Measurements from ENCODE around the gene PPP1R1C. TPM values are rescaled to one million over a fixed set of nuclear protein-coding genes. Genes with fewer than 3 reads are reported as not detected.
"Not testable (repeated sequence)": the region's sequence is repeated elsewhere in the genome, so short reads cannot be mapped to it uniquely, and the experiment has no call there.

PPP1R1C gene
- total and polyA plus RNA-seq, 10 donors: 0.24 to 0.48 (median 0.32) TPM; not detected in 5

GRCh38 chr2:182018218-182018617 is 32.6 kb downstream of the PPP1R1C start:
- H3K4me1 ChIP-seq: no peaks in the 10 kb centered on the region
- peaks cover 0 to 34% (median 25%) of the 10 kb centered on the region in 8 donors for H3K9me3 ChIP-seq
- no peaks in the 10 kb centered on the region for H3K36me3 ChIP-seq
- TF ChIP-seq POLR2AphosphoS5 (IDR thresholded peaks at IDR 0.05): no peak
- TF ChIP-seq CTCF (IDR thresholded peaks at IDR 0.05 in 8 of 11, conservative IDR thresholded peaks at IDR 0.05 in 3 of 11): no peak
- TF ChIP-seq POLR2A (IDR thresholded peaks at IDR 0.05): no peak
- H3K27ac ChIP-seq: no peak overlapping the region
- no peak for DNase-seq
- H3K4me3 ChIP-seq: no peak overlapping the region
- H3K27me3 ChIP-seq (replicated peaks in 1 of 7): no peaks in the 10 kb centered on the region
- WGBS, 5 donors: 76 to 92% (median 86%) methylated on average over 1 of the region's 1 CpG
- intact Hi-C loops (cut with DNase I; ENCODE audit: low total_unique reads): no loop called here

GRCh38 chr2:182019731-182020130 is 34.1 kb downstream of the PPP1R1C start:
- H3K27me3 ChIP-seq (replicated peaks in 1 of 7): no peaks in the 10 kb centered on the region
- H3K4me1 ChIP-seq: no peaks in the 10 kb centered on the region
- WGBS, 5 donors: 62 to 82% (median 73%) methylated on average over 2 of the region's 2 CpGs
- no peak overlapping the region for H3K4me3 ChIP-seq
- H3K27ac ChIP-seq: no peak overlapping the region
- intact Hi-C loops (cut with DNase I; ENCODE audit: low total_unique reads): no loop called here
- no peaks in the 10 kb centered on the region for H3K36me3 ChIP-seq
- peaks cover 0 to 34% (median 26%) of the 10 kb centered on the region in 8 donors for H3K9me3 ChIP-seq
- DNase-seq: no peak
- TF ChIP-seq POLR2AphosphoS5 (IDR thresholded peaks at IDR 0.05) (no peak), CTCF (IDR thresholded peaks at IDR 0.05 in 8 of 11, conservative IDR thresholded peaks at IDR 0.05 in 3 of 11) (no peak), POLR2A (IDR thresholded peaks at IDR 0.05) (no peak)

- H3K4me3 ChIP-seq: no peak overlapping the region
- H3K27me3 ChIP-seq (replicated peaks in 1 of 7): no peaks in the 10 kb centered on the region
- no peak for TF ChIP-seq POLR2AphosphoS5 (IDR thresholded peaks at IDR 0.05)
- TF ChIP-seq POLR2A (IDR thresholded peaks at IDR 0.05): no peak
- no peak for TF ChIP-seq CTCF (IDR thresholded peaks at IDR 0.05 in 8 of 11, conservative IDR thresholded peaks at IDR 0.05 in 3 of 11)
- no peak for DNase-seq
- H3K9me3 ChIP-seq: peaks cover 0 to 34% (median 25%) of the 10 kb centered on the region in 8 donors
- H3K36me3 ChIP-seq: no peaks in the 10 kb centered on the region
- WGBS, 5 donors: 38 to 49% (median 41%) methylated on average over 4 of the region's 4 CpGs
- no peak overlapping the region for H3K27ac ChIP-seq
- intact Hi-C loops (cut with DNase I; ENCODE audit: low total_unique reads): no loop called here
- H3K4me1 ChIP-seq: no peaks in the 10 kb centered on the region
Observed at GRCh38 chr2:182020286-182021070, 34.8 kb downstream of the PPP1R1C start.

- H3K36me3 ChIP-seq: no peaks in the 10 kb centered on the region
- no peak overlapping the region for H3K27ac ChIP-seq
- no peaks in the 10 kb centered on the region for H3K4me1 ChIP-seq
- H3K4me3 ChIP-seq: no peak overlapping the region
- intact Hi-C loops (cut with DNase I; ENCODE audit: low total_unique reads): no loop called here
- H3K9me3 ChIP-seq: peaks cover 0 to 34% (median 25%) of the 10 kb centered on the region in 8 donors
- DNase-seq: no peak
- TF ChIP-seq POLR2A (IDR thresholded peaks at IDR 0.05) (no peak), CTCF (IDR thresholded peaks at IDR 0.05 in 8 of 11, conservative IDR thresholded peaks at IDR 0.05 in 3 of 11) (no peak), POLR2AphosphoS5 (IDR thresholded peaks at IDR 0.05) (no peak)
- H3K27me3 ChIP-seq (replicated peaks in 1 of 7): no peaks in the 10 kb centered on the region
Observed at GRCh38 chr2:182023235-182023634, 37.6 kb downstream of the PPP1R1C start.

GRCh38 chr2:182030875-182031274 is 45.2 kb downstream of the PPP1R1C start:
- WGBS, 5 donors: 86 to 95% (median 88%) methylated on average over 20 to 21 of the region's 21 CpGs
- H3K27ac ChIP-seq; H3K4me3 ChIP-seq; H3K4me1 ChIP-seq; H3K36me3 ChIP-seq; H3K27me3 ChIP-seq (replicated peaks in 1 of 7); DNase-seq; intact Hi-C loops (cut with DNase I; ENCODE audit: low total_unique reads); H3K9me3 ChIP-seq: not testable (repeated sequence)

All from spleen (tissue), 11 donors.